Prostate gland (tissue), 2 donors: Measurements from ENCODE around the gene AAMP. TPM values are rescaled to one million over a fixed set of nuclear protein-coding genes. Genes with fewer than 3 reads are reported as not detected.
A peak's percentile ranks its signal among the peaks of the same experiment; 100 is the strongest.

Experiments used
- DNase-seq: peaks from one replicate; pipeline ENCODE4 v3.0.0-alpha.2; 2019; ENCODE audit warnings: low spot score
- H3K27ac ChIP-seq, 2 donors: fragments of 200-600 bp; sonication (generic); 2 replicates each; pipeline ENCODE4 v1.5.1; 2017 to 2019
- H3K27me3 ChIP-seq: fragments of 200-600 bp; sonication (generic); replicated peaks from 2 replicates; pipeline ENCODE4 v1.5.1; 2019; ENCODE audit not compliant: insufficient read depth
- H3K36me3 ChIP-seq, 2 donors: fragments of 200-600 bp; sonication (generic); 1 replicate in 1 of 2; 2 replicates in 1 of 2; pipeline versions ENCODE4 v1.5.1 to v1.8.1; 2017 to 2019
- H3K4me1 ChIP-seq: fragments of 200-600 bp; sonication (generic); replicated peaks from 2 replicates; pipeline ENCODE4 v1.5.1; 2019
- H3K4me3 ChIP-seq, 2 donors: fragments of 200-600 bp; sonication (generic); 2 replicates each; pipeline ENCODE4 v1.5.1; 2017 to 2019
- H3K9me3 ChIP-seq: fragments of 200-600 bp; sonication (generic); 2 replicates; pipeline ENCODE4 v1.5.1; 2017
- CTCF ChIP-seq, 4 experiments: fragments of 200-600 bp in 2 of 4; fragments of 450-650 bp in 2 of 4; sonication (generic) in 2 of 4; IDR thresholded peaks; 1 replicate in 3 of 4; 2 replicates in 1 of 4; pipeline ENCODE4 v1.5.1; 2016 to 2019; ENCODE audit warnings: antibody characterized with exemption in 4 of 4, mild to moderate bottlenecking in 2 of 4, moderate library complexity in 2 of 4
- POLR2A ChIP-seq: fragments of 450-650 bp; IDR thresholded peaks from one replicate; pipeline ENCODE4 v1.6.1; 2016; ENCODE audit warnings: antibody characterized with exemption, mild to moderate bottlenecking
- POLR2AphosphoS5 ChIP-seq: sonication (generic); formaldehyde crosslinking; IDR thresholded peaks from one replicate; pipeline ENCODE4 v1.6.1; 2017; ENCODE audit warnings: antibody characterized with exemption
- WGBS: methylation state at CpG from one replicate; pipeline ENCODE4 v1.1.5; 2018; 5-methylcytosine and 5-hydroxymethylcytosine counted together
- intact Hi-C: fragments of 100-400 bp; cut with DNase I; formaldehyde crosslinking; loops from one replicate; pipeline ENCODE4 v1.14.2; 2022
- total RNA-seq, 2 donors: library from RNA; depleted of rRNA; stranded (reverse); fragments of >200 nt; gene quantifications; one replicate each; pipeline ENCODE4 v1.1.0, GENCODE V29; 2016

Gene AAMP
- total RNA-seq, 2 donors from 2014 or later: 217 to 237 TPM

GRCh38 chr2:218218268-218219185, 51.4 kb downstream of the AAMP start:
- WGBS: 5% methylated on average over 4 of the region's 4 CpGs
- H3K9me3 ChIP-seq: no peaks in the 10 kb centered on the region
- peak overlapping the region; percentile 88 to 90 for H3K27ac ChIP-seq
- peak; percentile 35 for DNase-seq
- TF ChIP-seq POLR2AphosphoS5: peak; percentile 66
- no peak for TF ChIP-seq CTCF (IDR thresholded peaks at IDR 0.05)
- no peaks in the 10 kb centered on the region for H3K27me3 ChIP-seq
- H3K4me3 ChIP-seq: peak overlapping the region; percentile 95 to 97
- no peaks in the 10 kb centered on the region for H3K36me3 ChIP-seq
- intact Hi-C loops: loop anchor here (5.0 kb wide), 1 partner anchor 54 kb away; the partner anchor contains the start of genes AAMP and PNKD
- H3K4me1 ChIP-seq: peaks cover 15% of the 10 kb centered on the region

- Histone ChIP-seq H3K9me3 (no peaks in the 10 kb centered on the region), H3K4me3 (peak overlapping the region; percentile 95 to 97), H3K36me3 (no peaks in the 10 kb centered on the region), H3K4me1 (peaks cover 15% of the 10 kb centered on the region), H3K27ac (peak overlapping the region; percentile 88 to 90), H3K27me3 (no peaks in the 10 kb centered on the region)
- peak; percentile 39 for DNase-seq
- peak; percentile 39 for TF ChIP-seq POLR2A
- no peak for TF ChIP-seq CTCF (IDR thresholded peaks at IDR 0.05)
- WGBS: under 1% methylated on average over 46 of the region's 47 CpGs
- intact Hi-C loops: loop anchor here (5.0 kb wide), 1 partner anchor 55 kb away; the partner anchor contains the start of genes AAMP and PNKD
Measured at GRCh38 chr2:218217360-218218267, 52.3 kb downstream of the AAMP start.

- intact Hi-C loops: loop anchor here (5.0 kb wide), 1 partner anchor 55 kb away; the partner anchor contains the start of genes AAMP and PNKD
- TF ChIP-seq POLR2A (peak; percentile 94), POLR2AphosphoS5 (peak; percentile 98), CTCF (IDR thresholded peaks at IDR 0.05) (peak in 2 of 4 experiments; percentile 54 to 71)
- H3K27me3 ChIP-seq: no peaks in the 10 kb centered on the region
Measured at GRCh38 chr2:218216674-218217359, 53.1 kb downstream of the AAMP start, which contains the start of gene ARPC2. ARPC2 (plus strand) TSS chr2:218217189; CDS start chr2:218217471, 282 bp downstream.

GRCh38 chr2:218216336-218216673, 53.6 kb downstream of the AAMP start:
- Histone ChIP-seq H3K4me1 (peaks cover 13% of the 10 kb centered on the region), H3K27ac (peak overlapping the region; percentile 88 to 90), H3K36me3 (no peaks in the 10 kb centered on the region), H3K4me3 (peak overlapping the region; percentile 95 to 97), H3K27me3 (no peaks in the 10 kb centered on the region), H3K9me3 (no peaks in the 10 kb centered on the region)
- no peak for DNase-seq
- no peak for TF ChIP-seq POLR2A
- no peak for TF ChIP-seq POLR2AphosphoS5
- TF ChIP-seq CTCF (IDR thresholded peaks at IDR 0.05): no peak
- intact Hi-C loops: loop anchor here (5.0 kb wide), 1 partner anchor 56 kb away; the partner anchor contains the start of genes AAMP and PNKD
- 42% methylated on average over 9 of the region's 9 CpGs for WGBS

More at GRCh38 chr2:218216674-218217359, 53.1 kb downstream of the AAMP start, which contains the start of gene ARPC2:
- DNase-seq: peak; percentile 93
- Histone ChIP-seq H3K9me3 (no peaks in the 10 kb centered on the region), H3K27ac (peak within 1 kb of the TSS; percentile 88 to 90), H3K4me1 (peaks cover 15% of the 10 kb centered on the region), H3K4me3 (peak within 1 kb of the TSS; percentile 95 to 97), H3K36me3 (no peaks in the 10 kb centered on the region)
- under 1% methylated on average over 49 of the region's 60 CpGs for WGBS
